ENCODE measurements around the gene EXOC2. TPM values are rescaled to one million over a fixed set of nuclear protein-coding genes. Genes with fewer than 3 reads are reported as not detected.

The EXOC2 gene
- total RNA-seq, 1 donor from 2014 or later: 22.6 TPM

DNA sequence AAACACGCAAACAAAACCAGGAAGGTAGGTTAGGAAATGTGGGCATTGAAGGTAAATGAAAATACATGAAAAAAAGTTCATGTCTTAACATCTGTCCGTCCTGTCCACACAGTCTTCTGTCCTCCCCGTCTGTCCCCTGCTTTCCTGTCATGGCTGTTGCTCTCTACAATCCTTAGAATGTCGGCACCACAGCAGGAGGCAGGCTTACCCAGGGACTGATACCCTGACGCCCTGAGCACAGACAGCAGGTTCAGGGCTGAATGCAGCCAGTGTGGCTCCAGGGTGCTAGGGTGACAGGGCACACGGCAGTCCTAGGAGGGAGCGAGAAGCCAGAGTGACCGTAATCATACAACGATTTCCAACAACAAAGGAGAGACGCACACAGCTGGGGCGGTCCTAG is 177.7 kb downstream of the EXOC2 start:
- Mint-ChIP-seq H3K9me3 (peaks cover 12% of the 10 kb centered on the region), H3K27ac (ENCODE audit: unreplicated experiment) (no peak overlapping the region), H3K4me3 (no peak overlapping the region), H3K27me3 (ENCODE audit: low read depth) (no peaks in the 10 kb centered on the region), H3K4me1 (peaks cover 9% of the 10 kb centered on the region), H3K36me3 (ENCODE audit: low read depth) (peaks cover 33% of the 10 kb centered on the region)
- no peak for TF ChIP-seq CTCF (conservative IDR thresholded peaks at IDR 0.05)
- no peak for DNase-seq (ENCODE audit: low read depth, low spot score)

DNA sequence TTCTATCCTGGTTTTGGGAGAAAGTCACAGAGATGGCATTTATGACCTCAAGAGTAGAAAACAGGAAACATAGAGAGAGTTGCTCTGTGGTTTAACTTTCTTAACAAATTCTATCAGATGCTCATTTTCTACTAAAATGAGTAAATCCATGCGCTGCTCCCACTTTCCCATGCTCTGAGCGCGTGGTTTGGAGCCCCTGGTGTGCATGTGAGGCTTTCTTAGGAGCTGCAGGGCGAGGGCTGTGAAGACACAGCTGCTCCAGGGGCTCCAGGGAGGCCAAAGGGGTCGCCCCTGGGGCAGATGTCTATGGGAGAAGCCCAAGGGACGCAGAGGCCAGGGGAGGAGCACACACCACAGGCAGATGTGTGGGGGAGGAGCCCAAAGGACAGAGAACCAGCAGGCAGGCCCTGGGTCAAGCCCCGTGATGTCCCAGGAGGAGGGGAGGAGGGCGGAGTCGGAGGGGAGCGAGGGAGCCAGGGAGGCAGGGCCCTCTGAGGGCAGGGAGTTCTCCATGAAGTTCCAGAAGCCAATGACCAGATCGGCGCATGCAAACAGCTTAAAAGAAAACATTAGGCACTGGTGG is 178.5 kb downstream of the EXOC2 start:
- peaks cover 33% of the 10 kb centered on the region for H3K36me3 Mint-ChIP-seq (ENCODE audit: low read depth)
- peaks cover 12% of the 10 kb centered on the region for H3K9me3 Mint-ChIP-seq
- no peak for DNase-seq (ENCODE audit: low read depth, low spot score)
- H3K27ac Mint-ChIP-seq (ENCODE audit: unreplicated experiment): no peak overlapping the region
- no peaks in the 10 kb centered on the region for H3K27me3 Mint-ChIP-seq (ENCODE audit: low read depth)
- peaks cover 9% of the 10 kb centered on the region for H3K4me1 Mint-ChIP-seq
- no peak overlapping the region for H3K4me3 Mint-ChIP-seq
- no peak for TF ChIP-seq CTCF (conservative IDR thresholded peaks at IDR 0.05)

DNA sequence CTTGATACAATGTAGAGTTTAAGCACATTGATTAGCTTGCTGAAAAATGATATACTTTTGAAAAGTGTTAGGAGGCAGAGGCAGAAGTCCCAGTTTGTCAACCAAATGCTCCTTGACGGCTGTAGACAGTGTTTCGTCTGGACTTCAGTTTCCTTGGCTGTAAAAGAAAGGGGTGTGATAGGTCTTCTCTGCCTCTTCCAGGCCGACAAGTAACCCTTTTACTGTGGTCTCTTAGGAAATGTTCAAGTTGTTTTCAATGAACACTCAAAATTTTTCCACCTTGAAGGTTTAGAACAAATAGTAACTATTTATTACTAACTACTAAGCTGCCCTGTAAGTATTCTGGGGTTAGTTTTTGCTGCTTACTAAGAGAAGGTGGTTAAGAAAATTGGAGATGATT is 179.0 kb downstream of the EXOC2 start:
- H3K9me3 Mint-ChIP-seq: peaks cover 12% of the 10 kb centered on the region
- TF ChIP-seq CTCF (conservative IDR thresholded peaks at IDR 0.05): no peak
- no peak for DNase-seq (ENCODE audit: low read depth, low spot score)
- no peaks in the 10 kb centered on the region for H3K27me3 Mint-ChIP-seq (ENCODE audit: low read depth)
- H3K27ac Mint-ChIP-seq (ENCODE audit: unreplicated experiment): peak overlapping the region; percentile 19
- peaks cover 33% of the 10 kb centered on the region for H3K36me3 Mint-ChIP-seq (ENCODE audit: low read depth)
- H3K4me3 Mint-ChIP-seq: no peak overlapping the region
- peaks cover 9% of the 10 kb centered on the region for H3K4me1 Mint-ChIP-seq

DNA sequence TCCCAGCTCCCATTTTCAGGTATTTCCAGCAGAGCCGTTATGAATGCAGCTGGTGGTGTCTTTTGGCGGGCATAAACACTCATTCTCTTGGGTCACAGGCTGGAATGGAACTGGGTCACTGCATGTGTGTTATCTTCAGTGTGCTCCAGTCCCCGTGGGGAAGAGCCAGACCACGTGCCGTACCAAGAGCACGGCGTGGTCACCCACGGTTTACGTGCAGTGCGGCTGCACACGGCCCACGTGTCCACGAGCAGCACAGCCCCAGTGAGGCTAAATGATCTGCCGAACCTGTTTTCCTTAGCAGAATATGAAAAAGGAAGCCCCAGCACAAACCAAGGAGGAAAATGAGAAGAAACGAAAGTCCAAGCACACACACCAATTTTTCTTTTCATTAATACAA is 179.9 kb downstream of the EXOC2 start:
- Mint-ChIP-seq H3K36me3 (ENCODE audit: low read depth) (peaks cover 26% of the 10 kb centered on the region), H3K4me1 (peaks cover 9% of the 10 kb centered on the region)

DNA sequence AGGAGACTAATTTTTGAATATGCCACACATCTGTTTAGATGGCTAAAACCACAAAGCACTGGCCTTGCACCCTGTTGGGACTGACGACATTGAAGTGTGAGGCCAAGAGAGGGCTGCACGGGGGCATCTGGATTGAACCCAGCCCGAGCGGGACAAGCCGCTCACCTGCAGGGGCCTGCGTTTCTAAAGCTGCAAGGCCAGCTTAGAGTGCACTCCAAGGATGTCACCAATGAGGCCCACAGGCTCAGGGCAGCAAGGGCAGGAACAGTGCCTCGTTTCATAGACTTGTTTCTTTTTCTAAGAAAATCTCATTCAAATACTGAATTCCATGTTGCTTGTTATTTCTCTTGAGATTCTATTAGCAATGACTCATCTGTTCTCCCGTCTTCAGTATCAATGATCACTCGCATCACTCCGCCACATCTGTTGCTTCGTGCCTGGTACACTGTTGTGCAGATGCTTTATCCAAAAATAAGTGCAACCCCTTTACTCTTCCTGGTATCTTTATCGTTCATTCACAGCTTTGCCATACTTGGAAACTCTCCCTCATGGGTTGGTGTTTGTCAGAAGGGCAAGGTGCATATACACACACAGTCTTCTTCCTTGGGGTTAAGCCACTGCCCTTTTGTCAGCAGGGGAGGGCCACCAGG is 181.3 kb downstream of the EXOC2 start:
- Mint-ChIP-seq H3K27me3 (ENCODE audit: low read depth) (no peaks in the 10 kb centered on the region), H3K4me1 (peaks cover 9% of the 10 kb centered on the region), H3K27ac (ENCODE audit: unreplicated experiment) (peak overlapping the region; percentile 12), H3K4me3 (no peak overlapping the region), H3K36me3 (ENCODE audit: low read depth) (peaks cover 16% of the 10 kb centered on the region), H3K9me3 (peaks cover 2% of the 10 kb centered on the region)
- no peak for DNase-seq (ENCODE audit: low read depth, low spot score)
- no peak for TF ChIP-seq CTCF (conservative IDR thresholded peaks at IDR 0.05)

More for the DNA sequence above, 179.9 kb downstream of the EXOC2 start:
- H3K27me3 Mint-ChIP-seq (ENCODE audit: low read depth): no peaks in the 10 kb centered on the region
- no peak for TF ChIP-seq CTCF (conservative IDR thresholded peaks at IDR 0.05)
- no peak overlapping the region for H3K4me3 Mint-ChIP-seq
- H3K9me3 Mint-ChIP-seq: peaks cover 9% of the 10 kb centered on the region
- no peak overlapping the region for H3K27ac Mint-ChIP-seq (ENCODE audit: unreplicated experiment)
- no peak for DNase-seq (ENCODE audit: low read depth, low spot score)

Measured in neural crest cell (in vitro differentiated cells).